Heart right ventricle (tissue), 16 donors: ENCODE data around the gene LMTK3. TPM values are rescaled to one million over a fixed set of nuclear protein-coding genes. Genes with fewer than 3 reads are reported as not detected.
"Not testable (repeated sequence)": the region's sequence is repeated elsewhere in the genome, so short reads cannot be mapped to it uniquely, and the experiment has no call there.

Source experiments
- ATAC-seq, 8 donors: fragments of 200-7000 bp; cut with Tn5 transposase; one replicate each; pipeline ENCODE4 v1.9.1; 2020; ENCODE audit warnings: mild to moderate bottlenecking in 8 of 8, moderate library complexity in 8 of 8, moderate number of reproducible peaks in 1 of 8
- DNase-seq, 2 donors: peaks; one replicate each; pipeline ENCODE4 v3.0.0-alpha.2; 2020
- H3K27ac ChIP-seq, 10 donors: fragments of 200-600 bp; sonication (generic) in 2 of 10; one replicate each; pipeline versions ENCODE4 v1.5.0 to v1.8.0; 2020 to 2022; ENCODE audit warnings: mild to moderate bottlenecking in 3 of 10
- H3K27me3 ChIP-seq, 7 donors: fragments of 200-600 bp; one replicate each; pipeline ENCODE4 v1.8.0; 2021 to 2022; ENCODE audit warnings: mild to moderate bottlenecking in 2 of 7
- H3K36me3 ChIP-seq, 9 donors: fragments of 200-600 bp; sonication (generic) in 1 of 9; one replicate each; pipeline versions ENCODE4 v1.5.0 to v1.8.0; 2020 to 2022; ENCODE audit warnings: mild to moderate bottlenecking in 2 of 9
- H3K4me1 ChIP-seq, 9 donors: fragments of 200-600 bp; sonication (generic) in 1 of 9; one replicate each; pipeline versions ENCODE4 v1.5.0 to v1.8.0; 2020 to 2022; ENCODE audit warnings: mild to moderate bottlenecking in 4 of 9
- H3K4me3 ChIP-seq, 10 donors: fragments of 200-600 bp; sonication (generic) in 2 of 10; one replicate each; pipeline versions ENCODE4 v1.5.0 to v1.8.0; 2020 to 2022; ENCODE audit warnings: mild to moderate bottlenecking in 7 of 10, moderate library complexity in 2 of 10
- H3K9me3 ChIP-seq, 11 donors: fragments of 200-600 bp in 10 of 11; sonication (generic) in 2 of 11; one replicate each; pipeline versions ENCODE4 v1.5.0 to v1.8.0; 2013 to 2022; ENCODE audit warnings: mild to moderate bottlenecking in 2 of 11, control low read depth in 1 of 11, moderate library complexity in 1 of 11
- WGBS, 2 donors: extraction: QIAGEN DNeasy Blood & Tissue Kit; methylation state at CpG; one replicate each; pipeline ENCODE4 v1.1.7; 2013; ENCODE audit warnings: inconsistent platforms in 1 of 2; 5-methylcytosine and 5-hydroxymethylcytosine counted together
- intact Hi-C, 10 donors: fragments of 100-400 bp; cut with DNase I; formaldehyde crosslinking; loops; one replicate each; pipeline versions ENCODE4 v1.11.1 to v1.14.2; 2022
- polyA plus RNA-seq, 2 donors: library from polyadenylated mRNA; stranded (reverse); fragments of 200-250 nt; gene quantifications; one replicate each; pipeline ENCODE4 v1.2.3, GENCODE V29; 2013
- total RNA-seq, 10 donors: library from RNA; stranded (reverse); fragmentation: NEBNext Ultra II Directional in 3 of 10; extraction: Animal tissue kit (Norgen Biotek cat#: 25700) in 3 of 10; gene quantifications; one replicate each; pipeline versions ENCODE4 v1.2.1 to v1.2.4, GENCODE V29; 2021 to 2023
- TF ChIP-seq, protein P1 (sequence below), 9 donors: fragments of 200-600 bp; sonication (generic) in 2 of 9; IDR thresholded peaks; one replicate each; pipeline versions ENCODE4 v1.5.0 to v1.8.0; 2021 to 2022; ENCODE audit warnings: antibody characterized with exemption in 9 of 9, mild to moderate bottlenecking in 5 of 9, moderate library complexity in 1 of 9
- donor health status: Arrhythmogenic right ventricular cardiomyopathy.
- donor health status: ischemic (EF 13 %, LVEDD 7.1; RV severe dilation, severe dysfunction).
- donor health status: healthy with polysubstance abuse.
- donor health status: DM: no; HTN: yes; CAD: no.
- donor health status: DM: no; HTN: no; CAD: no.
- donor health status: ischemic (EF 25% LVEDD 6.9; RV normal size, moderate dysfunction).
- donor health status: ischemic (EF 25% LVEDD 5.7; RV mildly dilated, moderate dysfunction).
- donor health status: healthy.
- donor health status: DM: yes; HTN: yes; CAD: no.
- donor health status: Ischemic cardiomyopathy.
- donor health status: ischemic (EF 35%, LVEDD 5.7; RV mildly dilated, moderate dysfunction).
- donor health status: nonischemic (EF 11% LVEDD 7.7; RV severe dilation, severe dysfunction).
- donor health status: DM: yes; HTN: yes; CAD: no.
- donor health status: PGD.
- donor health status: ischemic (EF 29% LVEDD 5.4; RV normal size, mild dysfunction).
- donor health status: nonischemic (EF 23%, LVEDD 6.1; RV moderate dilation, normal function).

LMTK3 gene
- total and polyA plus RNA-seq, 12 donors = 0.12 to 1.5 (median 0.88) TPM

DNA sequence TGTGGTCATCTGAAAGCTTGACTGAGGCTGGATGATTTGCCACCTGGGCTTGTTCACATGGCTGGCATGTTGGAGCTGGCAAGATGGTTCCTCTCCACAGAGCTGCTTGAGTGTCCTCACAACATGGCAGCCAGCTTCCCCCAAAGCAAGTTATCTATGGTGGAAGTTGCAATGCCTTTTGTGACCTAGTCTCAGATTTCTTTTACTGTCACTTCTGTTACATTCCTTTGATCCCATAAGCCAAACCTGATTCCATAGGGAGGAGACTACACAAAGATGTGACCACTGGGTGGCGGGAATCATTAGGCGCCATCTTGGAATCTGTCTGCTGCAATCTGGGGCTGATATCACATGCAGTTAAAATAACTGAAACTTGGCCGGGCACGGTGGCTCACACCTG, 17.5 kb upstream of the LMTK3 start:
- H3K4me1 ChIP-seq = no peaks in the 10 kb centered on the region
- peaks cover 0 to 47% (median 16%) of the 10 kb centered on the region in 11 donors for H3K9me3 ChIP-seq
- H3K36me3 ChIP-seq = no peaks in the 10 kb centered on the region
- intact Hi-C loops = no loop called here
- DNase-seq = no peak
- H3K27me3 ChIP-seq = peaks cover 0 to 16% (median 0%) of the 10 kb centered on the region in 7 donors
- WGBS, 2 donors = 90 to 94% methylated on average over 4 of the region's 4 CpGs
- H3K27ac ChIP-seq = no peak overlapping the region
- ATAC-seq = no peak
- TF ChIP-seq, protein P1, sequence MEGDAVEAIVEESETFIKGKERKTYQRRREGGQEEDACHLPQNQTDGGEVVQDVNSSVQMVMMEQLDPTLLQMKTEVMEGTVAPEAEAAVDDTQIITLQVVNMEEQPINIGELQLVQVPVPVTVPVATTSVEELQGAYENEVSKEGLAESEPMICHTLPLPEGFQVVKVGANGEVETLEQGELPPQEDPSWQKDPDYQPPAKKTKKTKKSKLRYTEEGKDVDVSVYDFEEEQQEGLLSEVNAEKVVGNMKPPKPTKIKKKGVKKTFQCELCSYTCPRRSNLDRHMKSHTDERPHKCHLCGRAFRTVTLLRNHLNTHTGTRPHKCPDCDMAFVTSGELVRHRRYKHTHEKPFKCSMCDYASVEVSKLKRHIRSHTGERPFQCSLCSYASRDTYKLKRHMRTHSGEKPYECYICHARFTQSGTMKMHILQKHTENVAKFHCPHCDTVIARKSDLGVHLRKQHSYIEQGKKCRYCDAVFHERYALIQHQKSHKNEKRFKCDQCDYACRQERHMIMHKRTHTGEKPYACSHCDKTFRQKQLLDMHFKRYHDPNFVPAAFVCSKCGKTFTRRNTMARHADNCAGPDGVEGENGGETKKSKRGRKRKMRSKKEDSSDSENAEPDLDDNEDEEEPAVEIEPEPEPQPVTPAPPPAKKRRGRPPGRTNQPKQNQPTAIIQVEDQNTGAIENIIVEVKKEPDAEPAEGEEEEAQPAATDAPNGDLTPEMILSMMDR (IDR thresholded peaks at IDR 0.05) = no peak
- no peak overlapping the region for H3K4me3 ChIP-seq

DNA sequence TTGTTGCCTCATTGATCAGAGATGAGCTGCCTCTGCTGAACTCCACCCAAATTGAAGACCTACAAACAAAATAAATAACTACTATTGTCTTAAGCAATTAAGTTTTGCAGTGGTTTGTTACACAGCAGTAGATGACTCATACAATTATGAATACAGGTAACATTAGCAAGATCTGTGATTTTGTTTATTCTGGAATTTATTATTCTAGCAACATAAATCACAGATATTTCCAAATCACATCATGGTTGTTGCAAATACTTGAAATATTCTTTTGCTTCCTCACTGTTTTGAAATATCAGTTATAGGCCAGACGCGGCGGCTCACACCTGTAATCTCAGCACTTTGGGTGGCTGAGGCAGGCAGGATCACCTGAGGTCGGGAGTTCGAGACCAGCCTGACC, 13.1 kb upstream of the LMTK3 start:
- Histone ChIP-seq H3K4me3 (no peak overlapping the region), H3K36me3 (no peaks in the 10 kb centered on the region), H3K4me1 (no peaks in the 10 kb centered on the region), H3K27me3 (peaks cover 0 to 7% (median under 1%) of the 10 kb centered on the region in 7 donors), H3K9me3 (peaks cover 0 to 54% (median 19%) of the 10 kb centered on the region in 11 donors), H3K27ac (no peak overlapping the region)
- TF ChIP-seq, protein P1 (IDR thresholded peaks at IDR 0.05) = no peak
- ATAC-seq = no peak
- WGBS, 2 donors = 96% methylated on average over 5 of the region's 5 CpGs
- DNase-seq = no peak
- intact Hi-C loops = no loop called here

DNA sequence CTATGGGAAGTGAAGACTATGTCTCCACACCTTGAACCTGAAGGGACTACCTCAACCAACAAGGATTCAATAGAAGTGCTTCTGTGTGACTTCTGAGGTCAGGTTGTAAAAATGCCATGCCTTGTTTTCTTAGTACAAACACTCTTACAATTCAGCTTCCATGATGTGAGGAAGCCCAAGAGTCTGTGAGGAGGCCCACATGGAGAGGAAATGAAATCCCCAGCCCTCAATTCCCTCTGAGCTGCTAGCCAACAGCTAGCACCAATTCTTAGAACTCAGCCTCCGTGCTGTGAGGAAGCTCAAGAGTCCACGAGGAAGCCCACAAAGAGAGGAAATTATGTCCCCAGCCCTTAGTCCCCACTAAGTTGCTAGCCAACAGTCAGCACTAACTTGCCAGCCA, 12.6 kb upstream of the LMTK3 start:
- DNase-seq = no peak

DNA sequence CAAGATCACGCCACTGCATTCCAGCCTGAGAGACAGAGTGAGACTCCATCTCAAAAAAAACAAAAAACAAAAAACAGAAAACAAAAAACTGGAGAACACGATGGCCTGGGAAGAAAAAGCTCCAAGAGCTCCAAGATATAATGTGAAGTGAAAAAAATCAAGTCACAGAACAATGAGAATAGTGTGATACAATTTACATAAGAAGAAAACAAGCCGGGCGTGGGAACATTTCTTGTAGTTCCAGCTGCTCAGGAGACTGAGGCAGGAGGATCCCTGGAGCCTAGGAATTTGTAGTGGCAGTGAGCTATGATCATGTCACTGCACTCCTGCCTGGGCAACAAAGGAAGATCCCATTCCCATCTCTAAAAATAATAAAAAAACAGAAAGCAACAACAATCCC, 8.5 kb upstream of the LMTK3 start:
- DNase-seq = no peak
- TF ChIP-seq, protein P1 (IDR thresholded peaks at IDR 0.05) = no peak
- peaks cover 0 to 12% (median 5%) of the 10 kb centered on the region in 7 donors for H3K27me3 ChIP-seq
- no peak overlapping the region for H3K4me3 ChIP-seq
- WGBS, 2 donors = 71 to 74% methylated on average over 4 of the region's 4 CpGs
- no peaks in the 10 kb centered on the region for H3K36me3 ChIP-seq
- ATAC-seq = no peak
- no peaks in the 10 kb centered on the region for H3K4me1 ChIP-seq
- peaks cover 0 to 17% (median 6%) of the 10 kb centered on the region in 11 donors for H3K9me3 ChIP-seq
- intact Hi-C loops = no loop called here
- H3K27ac ChIP-seq = no peak overlapping the region

More for the DNA sequence above, 12.6 kb upstream of the LMTK3 start:
- ATAC-seq = no peak
- H3K9me3 ChIP-seq = peaks cover 0 to 50% (median 19%) of the 10 kb centered on the region in 11 donors
- H3K27ac ChIP-seq = no peak overlapping the region
- intact Hi-C loops = no loop called here
- TF ChIP-seq, protein P1 (IDR thresholded peaks at IDR 0.05) = no peak
- no peaks in the 10 kb centered on the region for H3K36me3 ChIP-seq
- peaks cover 0 to 12% (median 5%) of the 10 kb centered on the region in 7 donors for H3K27me3 ChIP-seq
- 80 to 89% methylated on average over 2 of the region's 2 CpGs for WGBS, 2 donors
- no peaks in the 10 kb centered on the region for H3K4me1 ChIP-seq
- H3K4me3 ChIP-seq = no peak overlapping the region

DNA sequence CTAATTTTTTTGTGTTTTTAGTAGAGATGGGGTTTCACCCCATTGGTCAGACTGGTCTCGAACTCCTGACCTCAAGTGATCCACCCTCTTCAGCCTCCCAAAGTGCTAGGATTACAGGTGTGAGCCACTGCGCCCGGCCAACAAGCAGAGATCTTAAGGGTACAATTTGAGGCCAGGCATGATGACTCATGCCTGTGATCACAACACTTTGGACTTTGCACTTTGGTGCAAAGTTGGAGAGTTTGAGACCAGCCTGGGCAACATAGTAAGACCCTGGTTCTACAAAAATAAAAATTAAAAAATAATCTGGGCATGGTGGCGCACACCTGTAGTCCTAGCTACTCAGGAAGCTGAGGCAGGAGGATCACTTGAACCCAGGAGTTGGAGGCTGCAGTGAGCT, 7.8 kb upstream of the LMTK3 start:
- DNase-seq, H3K36me3 ChIP-seq, intact Hi-C loops, H3K27ac ChIP-seq, H3K9me3 ChIP-seq, H3K4me3 ChIP-seq, H3K4me1 ChIP-seq, ATAC-seq: not testable (repeated sequence)
- WGBS, 2 donors = 94 to 95% methylated on average over 4 of the region's 4 CpGs
- peaks cover 0 to 11% (median 5%) of the 10 kb centered on the region in 7 donors for H3K27me3 ChIP-seq
